Endothelial cell of umbilical vein (primary cell): ENCODE results near the gene PPP1R11.

Source experiments
- EZH2 ChIP-seq: IDR thresholded peaks from 2 replicates; pipeline ENCODE4 v1.6.1; 2012; ENCODE audit warnings: borderline replicate concordance, low read depth, mild to moderate bottlenecking, moderate library complexity, low read length, inconsistent platforms; ENCODE audit not compliant: severe bottlenecking
- MYC ChIP-seq: IDR thresholded peaks from one replicate; pipeline ENCODE4 v1.6.1; 2011; ENCODE audit warnings: mild to moderate bottlenecking, low read depth, low read length
- POLR2AphosphoS5 ChIP-seq: IDR thresholded peaks from 2 replicates; pipeline ENCODE4 v1.6.1; 2012; ENCODE audit warnings: low read depth, mild to moderate bottlenecking, control low read depth, low read length, moderate library complexity; ENCODE audit not compliant: insufficient read depth
- TF ChIP-seq, protein P1 (sequence below), 2 donors: IDR thresholded peaks; 1 replicate in 1 of 2; 2 replicates in 1 of 2; pipeline ENCODE4 v1.5.1; 2011; ENCODE audit warnings: low read length in 2 of 2, mild to moderate bottlenecking in 2 of 2, moderate library complexity in 2 of 2, control low read depth in 1 of 2, inconsistent platforms in 1 of 2, low read depth in 1 of 2; ENCODE audit not compliant: insufficient read depth in 1 of 2; ENCODE audit errors: extremely low read depth in 1 of 2
- TF ChIP-seq, protein P2 (sequence below): IDR thresholded peaks from 2 replicates; pipeline ENCODE4 v1.6.1; 2011; ENCODE audit not compliant: insufficient read depth, insufficient read length

DNA sequence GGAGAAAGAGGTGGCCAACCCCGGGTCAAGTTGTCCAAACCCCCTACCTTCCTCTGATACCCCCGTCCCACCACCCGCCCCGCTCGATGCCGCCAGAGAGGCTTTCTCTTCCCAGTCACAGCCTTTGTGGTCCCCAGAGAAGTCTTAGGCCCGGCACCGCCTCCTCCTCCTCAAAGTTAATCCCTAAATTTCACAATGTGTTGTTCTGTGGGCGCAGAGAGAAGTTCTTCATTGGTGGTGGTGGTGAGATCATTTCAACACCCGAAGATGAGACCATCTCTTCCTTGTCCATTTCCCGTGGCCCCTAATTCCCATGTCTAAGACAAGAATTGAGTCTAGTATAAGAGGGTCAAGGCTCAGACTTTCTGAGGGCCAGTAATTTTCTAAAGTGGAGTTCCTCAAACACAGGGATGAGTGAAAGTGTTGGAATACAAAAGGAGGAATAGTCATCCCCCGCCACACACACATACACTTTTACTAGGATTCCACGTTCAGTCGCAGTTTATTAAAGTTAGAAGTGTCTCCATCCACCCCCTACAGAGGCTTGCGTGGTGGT is 35.5 kb downstream of the PPP1R11 start:
- TF ChIP-seq, protein P1, sequence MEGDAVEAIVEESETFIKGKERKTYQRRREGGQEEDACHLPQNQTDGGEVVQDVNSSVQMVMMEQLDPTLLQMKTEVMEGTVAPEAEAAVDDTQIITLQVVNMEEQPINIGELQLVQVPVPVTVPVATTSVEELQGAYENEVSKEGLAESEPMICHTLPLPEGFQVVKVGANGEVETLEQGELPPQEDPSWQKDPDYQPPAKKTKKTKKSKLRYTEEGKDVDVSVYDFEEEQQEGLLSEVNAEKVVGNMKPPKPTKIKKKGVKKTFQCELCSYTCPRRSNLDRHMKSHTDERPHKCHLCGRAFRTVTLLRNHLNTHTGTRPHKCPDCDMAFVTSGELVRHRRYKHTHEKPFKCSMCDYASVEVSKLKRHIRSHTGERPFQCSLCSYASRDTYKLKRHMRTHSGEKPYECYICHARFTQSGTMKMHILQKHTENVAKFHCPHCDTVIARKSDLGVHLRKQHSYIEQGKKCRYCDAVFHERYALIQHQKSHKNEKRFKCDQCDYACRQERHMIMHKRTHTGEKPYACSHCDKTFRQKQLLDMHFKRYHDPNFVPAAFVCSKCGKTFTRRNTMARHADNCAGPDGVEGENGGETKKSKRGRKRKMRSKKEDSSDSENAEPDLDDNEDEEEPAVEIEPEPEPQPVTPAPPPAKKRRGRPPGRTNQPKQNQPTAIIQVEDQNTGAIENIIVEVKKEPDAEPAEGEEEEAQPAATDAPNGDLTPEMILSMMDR (IDR thresholded peaks at IDR 0.05; ENCODE audit: extremely low read depth in 1 of 2, insufficient read depth in 1 of 2, low read depth in 1 of 2, low read length in 2 of 2): no peak
- TF ChIP-seq POLR2AphosphoS5: no peak
- TF ChIP-seq, protein P2, sequence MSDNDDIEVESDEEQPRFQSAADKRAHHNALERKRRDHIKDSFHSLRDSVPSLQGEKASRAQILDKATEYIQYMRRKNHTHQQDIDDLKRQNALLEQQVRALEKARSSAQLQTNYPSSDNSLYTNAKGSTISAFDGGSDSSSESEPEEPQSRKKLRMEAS: no peak
- TF ChIP-seq EZH2: no peak
- TF ChIP-seq MYC: no peak
